ENCODE data around the gene SLC36A1.
"Not testable (repeated sequence)": the region's sequence is repeated elsewhere in the genome, so short reads cannot be mapped to it uniquely, and the experiment has no call there.

The SLC36A1 gene

GRCh38 chr5:151483647-151484046 lies 36.2 kb downstream of the SLC36A1 start:
- DNase-seq (ENCODE audit: low spot score) = no peak

DNA sequence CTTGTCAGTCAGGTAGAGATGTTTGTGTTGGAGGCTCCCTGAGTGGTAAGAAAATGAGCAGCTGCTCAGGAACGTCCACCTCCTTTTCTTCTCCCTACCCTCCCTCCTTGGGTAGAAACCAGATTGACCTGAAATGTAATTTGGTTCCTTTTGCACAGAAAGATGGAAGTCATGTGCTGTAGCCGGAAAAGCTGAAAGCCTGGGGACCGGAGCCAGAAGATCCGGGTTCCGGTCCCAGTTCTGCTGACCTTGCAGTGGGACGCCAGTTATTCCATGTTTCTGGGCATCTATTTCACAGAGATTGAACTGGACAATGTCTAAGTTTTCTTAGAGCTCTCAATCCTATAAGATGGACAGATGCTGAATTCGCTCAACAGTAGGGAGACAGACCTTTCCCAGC lies 40.1 kb downstream of the SLC36A1 start:
- no peak for DNase-seq (ENCODE audit: low spot score)

- DNase-seq (ENCODE audit: low spot score) = no peak
Observed at GRCh38 chr5:151490627-151491026, 43.2 kb downstream of the SLC36A1 start.

GRCh38 chr5:151491062-151491461 lies 43.7 kb downstream of the SLC36A1 start:
- no peak for DNase-seq (ENCODE audit: low spot score)

GRCh38 chr5:151492729-151493128 lies 45.3 kb downstream of the SLC36A1 start:
- no peak for DNase-seq (ENCODE audit: low spot score)

DNA sequence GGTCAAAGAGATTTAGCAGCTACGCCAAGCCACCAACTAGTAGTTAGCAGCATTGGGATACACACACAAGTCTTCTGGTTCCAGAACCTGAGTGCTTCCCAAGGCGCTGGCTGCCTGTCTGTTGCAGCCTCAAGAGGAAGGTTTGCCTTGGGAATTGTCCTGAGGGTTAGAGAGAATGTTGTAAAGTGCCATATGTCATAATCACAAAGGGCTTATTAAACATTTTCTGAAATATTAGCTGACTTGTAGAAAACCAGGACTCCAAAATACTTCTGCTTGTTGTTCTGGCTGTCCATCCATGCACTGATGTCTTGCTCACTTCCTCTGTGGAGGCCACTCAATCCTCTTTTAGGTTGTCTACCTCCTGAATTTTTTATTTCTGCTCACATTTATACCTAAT lies 46.3 kb downstream of the SLC36A1 start:
- no peak for DNase-seq (ENCODE audit: low spot score)

GRCh38 chr5:151495320-151495719 lies 47.9 kb downstream of the SLC36A1 start:
- no peak for DNase-seq (ENCODE audit: low spot score)

DNA sequence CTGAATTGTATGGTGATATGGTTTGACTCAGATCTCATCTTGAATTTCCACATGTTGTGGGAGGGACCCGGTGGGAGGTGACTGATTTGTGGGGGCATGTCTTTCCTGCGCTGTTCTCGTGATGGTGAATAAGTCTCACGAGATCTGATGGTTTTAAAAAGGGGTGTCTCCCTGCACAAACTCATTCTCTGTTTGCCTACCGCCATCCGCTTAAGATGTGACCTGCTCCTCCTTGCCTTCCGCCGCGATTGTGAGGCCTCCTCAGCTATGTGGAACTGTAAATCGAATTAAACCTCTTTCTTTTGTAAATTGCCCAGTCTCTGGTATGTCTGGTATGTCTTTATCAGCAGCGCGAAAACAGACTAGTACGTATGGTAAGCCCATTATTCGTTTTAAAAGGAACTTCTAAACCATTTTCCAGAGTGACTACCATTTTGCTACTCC lies 48.7 kb downstream of the SLC36A1 start:
- DNase-seq (ENCODE audit: low spot score) = no peak

DNA sequence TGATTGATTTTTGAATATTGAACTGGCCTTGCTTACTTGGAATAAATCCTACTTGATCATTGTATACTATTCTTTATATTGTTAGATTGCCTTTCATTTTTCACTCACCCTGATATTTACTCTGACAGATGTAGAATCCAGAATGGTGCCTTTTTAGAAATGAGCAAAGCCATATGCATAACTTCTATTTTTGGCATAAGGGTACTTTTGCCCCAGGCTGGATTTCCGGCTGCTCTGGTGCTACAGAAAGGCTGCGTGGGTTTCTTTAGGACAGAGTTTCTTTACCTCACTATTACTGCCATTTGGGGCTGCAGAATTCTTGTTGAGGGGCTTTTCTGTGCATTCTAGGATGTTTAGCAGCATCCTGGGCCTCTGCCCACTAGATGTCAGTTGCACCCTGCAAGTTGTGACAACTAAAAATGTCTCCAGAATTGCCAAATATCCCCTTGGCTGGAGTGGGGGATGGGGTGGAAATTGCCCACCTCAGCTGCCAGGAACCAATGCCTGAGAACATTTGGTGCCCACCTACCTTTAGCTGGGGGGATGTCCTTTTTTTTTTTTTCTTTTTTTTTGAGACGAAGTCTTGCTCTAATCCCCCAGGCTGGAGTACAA lies 50.1 kb downstream of the SLC36A1 start:
- no peak for DNase-seq (ENCODE audit: low spot score)

- no peak for DNase-seq (ENCODE audit: low spot score)
Observed at GRCh38 chr5:151498395-151499155, 51.2 kb downstream of the SLC36A1 start.

- no peak for DNase-seq (ENCODE audit: low spot score)
Observed at GRCh38 chr5:151499501-151500035, 52.2 kb downstream of the SLC36A1 start.

GRCh38 chr5:151504006-151504405 lies 56.6 kb downstream of the SLC36A1 start:
- DNase-seq (ENCODE audit: low spot score) = no peak

GRCh38 chr5:151508308-151508707 lies 60.9 kb downstream of the SLC36A1 start:
- DNase-seq (ENCODE audit: low spot score) = not testable (repeated sequence)

- no peak for DNase-seq (ENCODE audit: low spot score)
Observed at GRCh38 chr5:151509231-151509630, 61.8 kb downstream of the SLC36A1 start.

GRCh38 chr5:151509836-151510235 lies 62.4 kb downstream of the SLC36A1 start:
- no peak for DNase-seq (ENCODE audit: low spot score)

GRCh38 chr5:151517122-151517920 lies 69.9 kb downstream of the SLC36A1 start:
- no peak for DNase-seq (ENCODE audit: low spot score)

DNA sequence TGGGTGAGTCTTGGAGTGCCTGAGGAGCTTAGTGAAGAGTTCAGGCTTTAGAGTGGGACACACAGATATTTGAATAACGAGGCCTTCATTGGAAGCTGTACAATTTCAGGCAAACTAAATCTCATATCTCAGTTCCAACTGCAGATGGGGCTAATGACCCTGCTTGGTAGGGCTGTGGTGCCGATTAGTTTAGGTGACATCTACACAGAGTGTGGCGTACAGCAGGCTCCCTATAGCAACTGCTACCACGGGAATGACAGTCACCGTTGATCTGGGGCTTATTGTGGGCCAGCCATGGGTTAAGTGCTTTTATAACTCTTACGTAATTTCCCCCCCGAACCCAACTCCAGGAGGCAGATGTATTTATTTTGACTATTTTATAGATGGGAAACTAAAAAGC lies 72.9 kb downstream of the SLC36A1 start:
- DNase-seq (ENCODE audit: low spot score) = no peak

DNA sequence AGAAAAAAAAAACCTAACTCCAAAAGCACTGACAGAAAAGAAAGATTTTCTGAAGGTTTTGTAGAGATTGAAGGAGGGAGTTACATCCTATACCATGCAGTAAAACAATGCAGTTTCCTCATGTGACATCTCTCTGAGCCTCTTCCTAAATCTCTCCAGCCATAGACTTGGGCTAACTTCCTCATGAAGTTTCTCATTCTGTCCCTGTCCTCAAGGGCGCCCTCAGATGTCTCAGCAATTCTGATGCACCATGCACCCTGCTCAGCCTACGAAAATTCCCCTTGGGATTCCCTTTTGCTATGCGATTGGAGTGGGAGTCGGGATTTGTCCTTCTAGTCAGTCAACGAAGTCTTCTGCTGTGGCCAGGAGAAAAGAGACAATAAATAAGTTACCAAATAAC lies 74.8 kb downstream of the SLC36A1 start:
- DNase-seq (ENCODE audit: low spot score) = no peak

GRCh38 chr5:151523335-151523734 lies 75.9 kb downstream of the SLC36A1 start:
- DNase-seq (ENCODE audit: low spot score) = peak; percentile 53

DNA sequence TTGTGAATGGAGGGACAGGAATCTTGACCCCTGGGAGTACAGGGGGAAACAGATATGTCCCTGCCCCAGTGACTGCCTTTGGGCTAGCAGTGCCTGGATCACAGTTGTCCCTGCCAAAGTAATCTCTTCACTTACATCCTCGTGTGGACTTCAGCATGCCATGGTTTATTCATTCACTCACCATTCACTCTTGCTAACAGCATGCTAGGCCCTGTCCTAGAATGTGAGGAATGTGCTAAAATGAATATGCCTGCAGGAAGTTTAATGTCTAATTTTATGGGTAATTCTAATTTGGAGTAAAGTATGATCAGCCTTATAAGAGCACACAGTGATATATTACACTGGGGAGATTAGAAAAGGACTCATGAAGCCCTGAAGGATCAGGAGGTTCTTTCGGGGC lies 80.8 kb downstream of the SLC36A1 start:
- DNase-seq (ENCODE audit: low spot score) = no peak

DNA sequence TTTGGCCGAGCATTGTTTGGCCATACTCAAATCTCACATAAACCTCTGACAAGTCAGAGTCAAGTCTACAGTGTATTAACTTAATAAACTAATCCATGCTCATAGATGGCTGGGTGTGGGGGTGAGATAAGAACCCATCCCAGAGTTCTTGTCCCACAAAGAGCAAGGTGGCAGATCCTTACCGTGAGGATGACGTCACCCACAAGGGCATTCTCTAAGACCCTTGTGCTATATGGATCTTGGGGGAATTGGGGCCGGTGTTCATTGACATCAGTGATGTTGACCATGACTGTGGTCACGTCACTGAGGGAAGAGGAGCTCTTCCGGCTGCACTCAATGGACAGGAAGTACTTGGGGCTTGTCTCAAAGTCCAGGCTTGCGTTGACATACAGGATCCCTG lies 81.6 kb downstream of the SLC36A1 start:
- no peak for DNase-seq (ENCODE audit: low spot score)

- no peak for DNase-seq (ENCODE audit: low spot score)
Observed at GRCh38 chr5:151531581-151531980, 84.2 kb downstream of the SLC36A1 start.

DNA sequence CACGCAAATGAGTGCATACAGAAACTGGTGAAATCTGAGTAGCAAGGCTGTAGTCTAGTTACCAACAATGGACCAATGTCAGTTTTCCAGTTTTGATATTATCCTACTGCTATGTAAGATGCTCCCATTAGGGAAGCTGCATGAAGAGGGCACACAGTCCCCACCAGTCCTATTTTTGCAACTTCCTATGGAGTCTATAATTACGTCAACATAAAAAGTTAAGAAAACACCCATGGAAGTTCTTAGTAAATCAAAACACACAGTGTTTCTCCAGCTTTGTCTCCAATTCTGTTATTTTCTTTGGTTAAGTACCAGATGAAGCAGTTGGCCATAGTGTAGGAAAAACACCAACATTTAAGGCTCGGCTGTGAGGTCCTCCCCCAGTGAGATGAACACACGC lies 85.0 kb downstream of the SLC36A1 start:
- DNase-seq (ENCODE audit: low spot score) = no peak
